ENCODE measurements around the gene CDC42EP2. TPM values are rescaled to one million over a fixed set of nuclear protein-coding genes. Genes with fewer than 3 reads are reported as not detected.

CDC42EP2 gene, protein sequence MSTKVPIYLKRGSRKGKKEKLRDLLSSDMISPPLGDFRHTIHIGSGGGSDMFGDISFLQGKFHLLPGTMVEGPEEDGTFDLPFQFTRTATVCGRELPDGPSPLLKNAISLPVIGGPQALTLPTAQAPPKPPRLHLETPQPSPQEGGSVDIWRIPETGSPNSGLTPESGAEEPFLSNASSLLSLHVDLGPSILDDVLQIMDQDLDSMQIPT
- 17.4 and 19.1 TPM in 2 replicates for total RNA-seq

GRCh38 chr11:65314501-65315203, at the start of gene CDC42EP2:
Gene CDC42EP2, plus strand, starts transcription at chr11:65314866. Its CDS starts 6,033 bp downstream, at chr11:65320899.

DNA sequence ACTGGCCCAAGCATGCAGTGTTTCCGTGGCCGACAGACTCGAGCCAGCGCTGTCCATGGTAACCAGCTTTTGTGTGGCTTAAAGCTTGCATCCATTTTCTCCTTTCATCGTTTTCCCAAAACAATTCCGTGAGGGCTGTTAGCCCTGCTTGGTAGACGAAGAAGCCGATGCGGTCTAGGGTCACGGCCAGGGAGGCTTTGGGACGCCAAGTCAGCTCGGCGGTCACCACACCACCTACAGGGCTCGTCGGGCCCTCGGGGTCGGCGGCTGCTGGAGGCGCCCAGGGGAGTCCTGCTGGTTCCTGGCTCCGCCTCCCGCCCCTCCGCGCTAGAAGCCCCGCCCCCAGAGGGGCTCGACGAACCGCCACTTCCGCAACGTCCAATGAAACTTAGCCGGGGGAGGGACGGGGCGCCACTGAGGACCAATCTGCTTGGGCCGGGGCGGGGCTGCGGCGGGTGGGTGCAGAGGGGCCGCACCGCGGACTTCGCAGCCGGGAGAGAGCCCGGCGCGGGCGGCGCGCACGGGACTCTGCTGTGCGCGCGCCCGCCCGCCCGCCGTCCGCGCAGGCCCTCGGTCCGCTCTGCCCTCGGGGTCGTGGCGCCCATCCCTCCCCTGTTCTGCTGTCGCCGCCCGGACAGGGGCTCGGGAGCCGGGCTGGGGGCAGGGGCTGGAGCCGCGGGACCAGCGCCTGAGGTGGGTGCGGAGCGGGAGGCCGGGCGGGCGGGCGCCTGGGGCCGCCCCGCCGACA, 39.8 kb downstream of the CDC42EP2 start, which contains the start of gene TIGD3:
Gene TIGD3, plus strand, starts transcription at position 487 of the 748 bp plus-strand sequence. CDS start 1,058 bp downstream, outside the sequence.

Other genes with a start within 250 kb of the CDC42EP2 start
- 4.2 and 7.7 TPM in 2 replicates for gene CDCA5, start 230.8 kb upstream of the CDC42EP2 start, total RNA-seq
- gene ZFPL1, start 230.6 kb upstream of the CDC42EP2 start, total RNA-seq = 25.0 and 28.2 TPM in 2 replicates
- gene VPS51, start 218.7 kb upstream of the CDC42EP2 start, total RNA-seq = 193 and 216 TPM in 2 replicates
- 8.0 and 10.9 TPM in 2 replicates for gene TM7SF2, start 203.0 kb upstream of the CDC42EP2 start, total RNA-seq
- 7.1 and 9.4 TPM in 2 replicates for gene ZNHIT2, start 197.2 kb upstream of the CDC42EP2 start, total RNA-seq
- gene FAU, start 192.7 kb upstream of the CDC42EP2 start, total RNA-seq = 535 and 549 TPM in 2 replicates
- 31.3 and 37.8 TPM in 2 replicates for gene MRPL49, start 192.5 kb upstream of the CDC42EP2 start, total RNA-seq
- gene SYVN1, start 180.3 kb upstream of the CDC42EP2 start, total RNA-seq = 5.5 and 12.2 TPM in 2 replicates
- gene SPDYC, start 144.6 kb upstream of the CDC42EP2 start, total RNA-seq = not detected in 2 replicates
- 81.0 and 91.3 TPM in 2 replicates for gene CAPN1, start 132.9 kb upstream of the CDC42EP2 start, total RNA-seq
- gene POLA2, start 52.9 kb upstream of the CDC42EP2 start, total RNA-seq = 5.9 and 6.7 TPM in 2 replicates
- 24.2 and 27.9 TPM in 2 replicates for gene DPF2, start 19.0 kb downstream of the CDC42EP2 start, total RNA-seq
- gene TIGD3, start 39.9 kb downstream of the CDC42EP2 start, total RNA-seq = 0.09 and 0.27 TPM in 2 replicates
- 0.75 and 0.90 TPM in 2 replicates for gene SLC25A45, start 67.8 kb downstream of the CDC42EP2 start, total RNA-seq
- 57.5 and 58.2 TPM in 2 replicates for gene FRMD8, start 71.8 kb downstream of the CDC42EP2 start, total RNA-seq
- gene NEAT1, start 107.9 kb downstream of the CDC42EP2 start, total RNA-seq = 78.3 and 264 TPM in 2 replicates
- 3,896 and 9,461 TPM in 2 replicates for gene MALAT1, start 184.2 kb downstream of the CDC42EP2 start, total RNA-seq
- gene SCYL1, start 210.2 kb downstream of the CDC42EP2 start, total RNA-seq = 64.0 and 70.9 TPM in 2 replicates
- gene LTBP3, start 243.5 kb downstream of the CDC42EP2 start, total RNA-seq = 22.0 and 64.9 TPM in 2 replicates

Data from endothelial cell of coronary artery (primary cell).